22Rv1 (cell line): Measurements from ENCODE around the gene TIMM21.

Source experiments
- H3K27ac ChIP-seq: fragments of 450-650 bp; 2 replicates; pipeline ENCODE4 v1.5.1; 2017
- ZFX ChIP-seq: fragments of 450-650 bp; IDR thresholded peaks from 2 replicates; pipeline ENCODE4 v1.6.1; 2017; ENCODE audit warnings: antibody characterized with exemption, borderline replicate concordance
- TF ChIP-seq, protein P1 (sequence below): fragments of 450-650 bp; IDR thresholded peaks from 2 replicates; pipeline ENCODE4 v1.5.1; 2017; ENCODE audit warnings: mild to moderate bottlenecking

TIMM21 gene

GRCh38 chr18:74147779-74148542, at the start of gene TIMM21, which contains the start of gene FBXO15:
TIMM21 (plus strand) TSS chr18:74148523; CDS start chr18:74148809, 286 bp downstream.
FBXO15 (minus strand) TSS chr18:74147834; CDS start chr18:74147785, 49 bp downstream.
- peak within 1 kb of the TSS; percentile 89 for H3K27ac ChIP-seq

GRCh38 chr18:74108460-74108859, 39.9 kb upstream of the TIMM21 start:
- TF ChIP-seq, protein P1, sequence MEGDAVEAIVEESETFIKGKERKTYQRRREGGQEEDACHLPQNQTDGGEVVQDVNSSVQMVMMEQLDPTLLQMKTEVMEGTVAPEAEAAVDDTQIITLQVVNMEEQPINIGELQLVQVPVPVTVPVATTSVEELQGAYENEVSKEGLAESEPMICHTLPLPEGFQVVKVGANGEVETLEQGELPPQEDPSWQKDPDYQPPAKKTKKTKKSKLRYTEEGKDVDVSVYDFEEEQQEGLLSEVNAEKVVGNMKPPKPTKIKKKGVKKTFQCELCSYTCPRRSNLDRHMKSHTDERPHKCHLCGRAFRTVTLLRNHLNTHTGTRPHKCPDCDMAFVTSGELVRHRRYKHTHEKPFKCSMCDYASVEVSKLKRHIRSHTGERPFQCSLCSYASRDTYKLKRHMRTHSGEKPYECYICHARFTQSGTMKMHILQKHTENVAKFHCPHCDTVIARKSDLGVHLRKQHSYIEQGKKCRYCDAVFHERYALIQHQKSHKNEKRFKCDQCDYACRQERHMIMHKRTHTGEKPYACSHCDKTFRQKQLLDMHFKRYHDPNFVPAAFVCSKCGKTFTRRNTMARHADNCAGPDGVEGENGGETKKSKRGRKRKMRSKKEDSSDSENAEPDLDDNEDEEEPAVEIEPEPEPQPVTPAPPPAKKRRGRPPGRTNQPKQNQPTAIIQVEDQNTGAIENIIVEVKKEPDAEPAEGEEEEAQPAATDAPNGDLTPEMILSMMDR, result no peak
- no peak for TF ChIP-seq ZFX

More at GRCh38 chr18:74147779-74148542, at the start of gene TIMM21, which contains the start of gene FBXO15:
- no peak for TF ChIP-seq ZFX
- TF ChIP-seq, protein P1, result no peak

DNA sequence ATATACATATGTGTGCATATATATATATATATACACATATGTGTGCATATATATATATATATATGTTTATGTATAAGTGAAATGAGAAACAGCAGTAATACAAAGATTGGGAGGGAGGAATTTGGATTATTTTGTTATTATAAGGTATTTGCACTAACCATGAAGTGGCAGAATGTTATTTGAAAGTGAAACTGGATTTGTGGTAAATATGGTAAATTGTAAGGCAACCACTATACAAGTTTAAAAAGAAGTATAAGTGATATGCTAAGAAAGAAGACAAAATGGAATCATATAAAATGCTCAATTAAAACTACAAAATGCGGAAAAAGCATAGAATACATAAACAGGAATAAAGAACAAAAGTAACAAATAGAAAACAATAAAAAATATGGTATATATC, 38.2 kb upstream of the TIMM21 start:
- H3K27ac ChIP-seq, result no peak overlapping the region
- TF ChIP-seq, protein P1, result no peak
- no peak for TF ChIP-seq ZFX

More at GRCh38 chr18:74108460-74108859, 39.9 kb upstream of the TIMM21 start:
- H3K27ac ChIP-seq, result no peak overlapping the region

DNA sequence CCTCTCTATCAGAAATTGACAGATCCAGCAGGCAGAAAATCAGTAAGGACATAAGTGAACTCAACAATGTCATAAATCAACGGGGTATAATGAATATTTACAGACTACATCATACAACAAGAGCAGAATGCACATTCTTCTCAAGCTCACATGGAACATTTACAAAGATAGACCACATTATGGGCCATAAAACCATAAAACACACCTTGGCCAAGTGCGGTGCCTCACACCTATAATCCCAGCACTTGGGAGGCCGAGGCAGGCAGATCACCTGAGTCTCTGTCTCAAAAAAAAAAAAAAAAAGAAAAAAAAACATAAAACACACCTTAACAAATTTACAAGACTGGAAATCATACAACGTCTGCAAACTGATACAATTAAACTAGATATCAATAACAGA, 37.3 kb upstream of the TIMM21 start:
- TF ChIP-seq ZFX, result no peak
- TF ChIP-seq, protein P1, result no peak

GRCh38 chr18:74113711-74114110, 34.6 kb upstream of the TIMM21 start:
- TF ChIP-seq ZFX, result no peak
- TF ChIP-seq, protein P1, result no peak
- no peak overlapping the region for H3K27ac ChIP-seq

More for the DNA sequence above, 37.3 kb upstream of the TIMM21 start:
- no peak overlapping the region for H3K27ac ChIP-seq

GRCh38 chr18:74114116-74114515, 34.2 kb upstream of the TIMM21 start:
- TF ChIP-seq ZFX, result no peak
- TF ChIP-seq, protein P1, result no peak
- no peak overlapping the region for H3K27ac ChIP-seq

DNA sequence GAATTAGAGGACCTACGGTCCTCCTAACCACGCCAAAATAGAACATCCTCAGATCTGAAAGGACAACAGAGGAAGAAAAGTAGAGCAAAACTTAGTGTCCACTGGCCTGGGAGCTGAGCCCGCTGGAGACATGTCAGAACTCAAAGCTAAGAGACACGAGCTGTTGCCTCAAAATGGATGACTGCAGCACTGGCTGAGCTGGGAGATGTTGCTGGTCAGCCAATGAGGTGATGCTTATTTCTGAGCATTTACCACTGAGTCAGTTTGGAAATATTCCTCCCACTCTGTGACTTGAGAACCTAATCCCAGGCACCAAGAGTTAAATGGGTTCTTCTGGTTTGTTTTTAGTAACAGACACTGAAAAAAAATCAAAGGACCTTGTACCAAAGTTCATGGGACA, 33.3 kb upstream of the TIMM21 start:
- no peak overlapping the region for H3K27ac ChIP-seq
- TF ChIP-seq, protein P1, result no peak
- TF ChIP-seq ZFX, result no peak
